ENCODE data around the gene GPR171. TPM values are rescaled to one million over a fixed set of nuclear protein-coding genes. Genes with fewer than 3 reads are reported as not detected.

GPR171 gene
- total and polyA plus RNA-seq, 2 of the 13 experiments (the other 11 are each of a cell fraction or from before 2014, with no cell fraction given), result not detected

DNA sequence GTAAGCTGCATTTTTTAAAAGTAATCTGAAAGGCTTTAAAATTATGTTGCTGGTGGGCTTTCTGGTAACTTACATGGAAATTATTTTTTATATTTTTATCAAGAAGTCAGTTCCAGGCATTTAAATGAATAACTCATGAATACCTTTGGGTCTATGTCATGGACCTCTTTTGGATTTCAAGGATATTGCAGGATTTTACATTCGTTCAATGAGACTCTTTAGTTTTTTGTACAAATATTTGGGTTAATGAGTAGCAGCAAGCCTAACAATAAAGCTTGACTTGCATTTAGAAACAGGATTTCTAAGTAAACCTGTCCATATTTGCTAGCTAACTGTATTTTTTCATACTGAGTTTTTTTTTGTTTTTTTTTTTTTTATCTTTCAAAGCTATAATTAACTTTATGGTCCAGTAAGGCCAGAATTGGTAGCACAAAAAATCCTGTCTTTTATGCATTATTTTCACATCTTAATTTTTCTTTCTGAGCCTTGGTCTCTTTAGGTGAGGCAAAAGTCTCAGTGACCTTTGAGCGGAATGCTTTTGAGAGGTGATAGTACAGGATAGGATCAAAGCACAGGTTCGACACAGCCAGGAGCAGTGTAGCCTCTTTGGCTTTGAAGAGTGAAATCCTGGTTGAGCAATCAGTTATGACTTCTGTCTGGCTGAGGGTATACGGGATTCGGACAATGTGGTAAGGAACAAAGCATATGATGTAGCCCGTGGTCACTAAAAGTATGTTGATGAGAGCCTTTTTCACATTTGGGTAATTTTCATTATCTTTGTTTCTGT is 4.8 kb downstream of the GPR171 start (continued):
- TF ChIP-seq, protein P1, sequence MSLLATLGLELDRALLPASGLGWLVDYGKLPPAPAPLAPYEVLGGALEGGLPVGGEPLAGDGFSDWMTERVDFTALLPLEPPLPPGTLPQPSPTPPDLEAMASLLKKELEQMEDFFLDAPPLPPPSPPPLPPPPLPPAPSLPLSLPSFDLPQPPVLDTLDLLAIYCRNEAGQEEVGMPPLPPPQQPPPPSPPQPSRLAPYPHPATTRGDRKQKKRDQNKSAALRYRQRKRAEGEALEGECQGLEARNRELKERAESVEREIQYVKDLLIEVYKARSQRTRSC (CRISPR knock-in tag; IDR thresholded peaks at IDR 0.05; ENCODE audit: low read depth), result no peak
- TF ChIP-seq NFE2L1 (CRISPR knock-in tag; IDR thresholded peaks at IDR 0.05; ENCODE audit: borderline replicate concordance), result no peak
- TF ChIP-seq ZEB1 (IDR thresholded peaks at IDR 0.05; ENCODE audit: insufficient replicate concordance, low read depth), result peak; percentile 71
- TF ChIP-seq XRCC5 (optimal IDR thresholded peaks at IDR 0.05; ENCODE audit: low read length), result peak; percentile 55
- TF ChIP-seq ZSCAN29 (CRISPR knock-in tag; conservative IDR thresholded peaks at IDR 0.05), result peak; percentile 92; the same call in 1 of the 2 replicates
- TF ChIP-seq, protein P2, sequence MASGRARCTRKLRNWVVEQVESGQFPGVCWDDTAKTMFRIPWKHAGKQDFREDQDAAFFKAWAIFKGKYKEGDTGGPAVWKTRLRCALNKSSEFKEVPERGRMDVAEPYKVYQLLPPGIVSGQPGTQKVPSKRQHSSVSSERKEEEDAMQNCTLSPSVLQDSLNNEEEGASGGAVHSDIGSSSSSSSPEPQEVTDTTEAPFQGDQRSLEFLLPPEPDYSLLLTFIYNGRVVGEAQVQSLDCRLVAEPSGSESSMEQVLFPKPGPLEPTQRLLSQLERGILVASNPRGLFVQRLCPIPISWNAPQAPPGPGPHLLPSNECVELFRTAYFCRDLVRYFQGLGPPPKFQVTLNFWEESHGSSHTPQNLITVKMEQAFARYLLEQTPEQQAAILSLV (CRISPR knock-in tag; IDR thresholded peaks at IDR 0.05; ENCODE audit: borderline replicate concordance), result no peak
- peak; percentile 97 for TF ChIP-seq HNF4G (IDR thresholded peaks at IDR 0.05; ENCODE audit: borderline replicate concordance, low read depth, low read length)
- TF ChIP-seq HNF4G (CRISPR knock-in tag; IDR thresholded peaks at IDR 0.05; ENCODE audit: borderline replicate concordance, low read depth), result peak; percentile 97
- TF ChIP-seq, protein P3, sequence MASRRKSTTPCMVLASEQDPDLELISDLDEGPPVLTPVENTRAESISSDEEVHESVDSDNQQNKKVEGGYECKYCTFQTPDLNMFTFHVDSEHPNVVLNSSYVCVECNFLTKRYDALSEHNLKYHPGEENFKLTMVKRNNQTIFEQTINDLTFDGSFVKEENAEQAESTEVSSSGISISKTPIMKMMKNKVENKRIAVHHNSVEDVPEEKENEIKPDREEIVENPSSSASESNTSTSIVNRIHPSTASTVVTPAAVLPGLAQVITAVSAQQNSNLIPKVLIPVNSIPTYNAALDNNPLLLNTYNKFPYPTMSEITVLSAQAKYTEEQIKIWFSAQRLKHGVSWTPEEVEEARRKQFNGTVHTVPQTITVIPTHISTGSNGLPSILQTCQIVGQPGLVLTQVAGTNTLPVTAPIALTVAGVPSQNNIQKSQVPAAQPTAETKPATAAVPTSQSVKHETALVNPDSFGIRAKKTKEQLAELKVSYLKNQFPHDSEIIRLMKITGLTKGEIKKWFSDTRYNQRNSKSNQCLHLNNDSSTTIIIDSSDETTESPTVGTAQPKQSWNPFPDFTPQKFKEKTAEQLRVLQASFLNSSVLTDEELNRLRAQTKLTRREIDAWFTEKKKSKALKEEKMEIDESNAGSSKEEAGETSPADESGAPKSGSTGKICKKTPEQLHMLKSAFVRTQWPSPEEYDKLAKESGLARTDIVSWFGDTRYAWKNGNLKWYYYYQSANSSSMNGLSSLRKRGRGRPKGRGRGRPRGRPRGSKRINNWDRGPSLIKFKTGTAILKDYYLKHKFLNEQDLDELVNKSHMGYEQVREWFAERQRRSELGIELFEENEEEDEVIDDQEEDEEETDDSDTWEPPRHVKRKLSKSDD (CRISPR knock-in tag; IDR thresholded peaks at IDR 0.05; ENCODE audit: low read depth), result peak; percentile 77; the same call in 1 of the 2 replicates
- no peak for TF ChIP-seq DNMT1 (CRISPR knock-in tag; IDR thresholded peaks at IDR 0.05)
- TF ChIP-seq, protein P4, sequence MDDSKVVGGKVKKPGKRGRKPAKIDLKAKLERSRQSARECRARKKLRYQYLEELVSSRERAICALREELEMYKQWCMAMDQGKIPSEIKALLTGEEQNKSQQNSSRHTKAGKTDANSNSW (CRISPR knock-in tag; IDR thresholded peaks at IDR 0.05; ENCODE audit: borderline replicate concordance), result no peak
- peak; percentile 86 for TF ChIP-seq TARDBP (CRISPR knock-in tag; IDR thresholded peaks at IDR 0.05)
- no peak for TF ChIP-seq AGO2 (optimal IDR thresholded peaks at IDR 0.05; ENCODE audit: low read depth, low read length)
- TF ChIP-seq SNAI1 (CRISPR knock-in tag; IDR thresholded peaks at IDR 0.05; ENCODE audit: borderline replicate concordance), result no peak
- TF ChIP-seq, protein P5, sequence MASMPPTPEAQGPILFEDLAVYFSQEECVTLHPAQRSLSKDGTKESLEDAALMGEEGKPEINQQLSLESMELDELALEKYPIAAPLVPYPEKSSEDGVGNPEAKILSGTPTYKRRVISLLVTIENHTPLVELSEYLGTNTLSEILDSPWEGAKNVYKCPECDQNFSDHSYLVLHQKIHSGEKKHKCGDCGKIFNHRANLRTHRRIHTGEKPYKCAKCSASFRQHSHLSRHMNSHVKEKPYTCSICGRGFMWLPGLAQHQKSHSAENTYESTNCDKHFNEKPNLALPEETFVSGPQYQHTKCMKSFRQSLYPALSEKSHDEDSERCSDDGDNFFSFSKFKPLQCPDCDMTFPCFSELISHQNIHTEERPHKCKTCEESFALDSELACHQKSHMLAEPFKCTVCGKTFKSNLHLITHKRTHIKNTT (CRISPR knock-in tag; IDR thresholded peaks at IDR 0.05), result no peak
- TF ChIP-seq ZNF24 (IDR thresholded peaks at IDR 0.05), result no peak; the same call in 1 of the 2 replicates
- TF ChIP-seq, protein P6, sequence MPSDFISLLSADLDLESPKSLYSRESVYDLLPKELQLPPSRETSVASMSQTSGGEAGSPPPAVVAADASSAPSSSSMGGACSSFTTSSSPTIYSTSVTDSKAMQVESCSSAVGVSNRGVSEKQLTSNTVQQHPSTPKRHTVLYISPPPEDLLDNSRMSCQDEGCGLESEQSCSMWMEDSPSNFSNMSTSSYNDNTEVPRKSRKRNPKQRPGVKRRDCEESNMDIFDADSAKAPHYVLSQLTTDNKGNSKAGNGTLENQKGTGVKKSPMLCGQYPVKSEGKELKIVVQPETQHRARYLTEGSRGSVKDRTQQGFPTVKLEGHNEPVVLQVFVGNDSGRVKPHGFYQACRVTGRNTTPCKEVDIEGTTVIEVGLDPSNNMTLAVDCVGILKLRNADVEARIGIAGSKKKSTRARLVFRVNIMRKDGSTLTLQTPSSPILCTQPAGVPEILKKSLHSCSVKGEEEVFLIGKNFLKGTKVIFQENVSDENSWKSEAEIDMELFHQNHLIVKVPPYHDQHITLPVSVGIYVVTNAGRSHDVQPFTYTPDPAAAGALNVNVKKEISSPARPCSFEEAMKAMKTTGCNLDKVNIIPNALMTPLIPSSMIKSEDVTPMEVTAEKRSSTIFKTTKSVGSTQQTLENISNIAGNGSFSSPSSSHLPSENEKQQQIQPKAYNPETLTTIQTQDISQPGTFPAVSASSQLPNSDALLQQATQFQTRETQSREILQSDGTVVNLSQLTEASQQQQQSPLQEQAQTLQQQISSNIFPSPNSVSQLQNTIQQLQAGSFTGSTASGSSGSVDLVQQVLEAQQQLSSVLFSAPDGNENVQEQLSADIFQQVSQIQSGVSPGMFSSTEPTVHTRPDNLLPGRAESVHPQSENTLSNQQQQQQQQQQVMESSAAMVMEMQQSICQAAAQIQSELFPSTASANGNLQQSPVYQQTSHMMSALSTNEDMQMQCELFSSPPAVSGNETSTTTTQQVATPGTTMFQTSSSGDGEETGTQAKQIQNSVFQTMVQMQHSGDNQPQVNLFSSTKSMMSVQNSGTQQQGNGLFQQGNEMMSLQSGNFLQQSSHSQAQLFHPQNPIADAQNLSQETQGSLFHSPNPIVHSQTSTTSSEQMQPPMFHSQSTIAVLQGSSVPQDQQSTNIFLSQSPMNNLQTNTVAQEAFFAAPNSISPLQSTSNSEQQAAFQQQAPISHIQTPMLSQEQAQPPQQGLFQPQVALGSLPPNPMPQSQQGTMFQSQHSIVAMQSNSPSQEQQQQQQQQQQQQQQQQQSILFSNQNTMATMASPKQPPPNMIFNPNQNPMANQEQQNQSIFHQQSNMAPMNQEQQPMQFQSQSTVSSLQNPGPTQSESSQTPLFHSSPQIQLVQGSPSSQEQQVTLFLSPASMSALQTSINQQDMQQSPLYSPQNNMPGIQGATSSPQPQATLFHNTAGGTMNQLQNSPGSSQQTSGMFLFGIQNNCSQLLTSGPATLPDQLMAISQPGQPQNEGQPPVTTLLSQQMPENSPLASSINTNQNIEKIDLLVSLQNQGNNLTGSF (CRISPR knock-in tag; IDR thresholded peaks at IDR 0.05), result no peak

Measured in HepG2 (cell line).